OCI-LY1 (cell line): ENCODE data around the gene DEFB129.
"Not testable (repeated sequence)": the region's sequence is repeated elsewhere in the genome, so short reads cannot be mapped to it uniquely, and the experiment has no call there.

Experiments used
- H2AFZ ChIP-seq: fragments of 200-600 bp; sonication (generic), shearing (Covaris generic); 2 replicates; pipeline ENCODE4 v1.6.0; 2014; ENCODE audit warnings: antibody characterized with exemption, mild to moderate bottlenecking, low read length
- H3F3A ChIP-seq: fragments of 200-600 bp; sonication (generic), shearing (Covaris generic); 2 replicates; pipeline ENCODE4 v1.6.0; 2014; ENCODE audit warnings: mild to moderate bottlenecking, antibody characterized with exemption, low read length, moderate library complexity; ENCODE audit not compliant: insufficient read depth
- H3K27ac ChIP-seq: fragments of 200-600 bp; sonication (generic); 2 replicates; pipeline ENCODE4 v1.5.1; 2014; ENCODE audit warnings: low read length, mixed run types, mild to moderate bottlenecking, low read depth; ENCODE audit not compliant: poor library complexity, severe bottlenecking
- H3K27me3 ChIP-seq: fragments of 200-600 bp; sonication (generic); 2 replicates; pipeline ENCODE4 v1.6.0; 2014; ENCODE audit warnings: antibody characterized with exemption, mild to moderate bottlenecking, low read length, moderate library complexity; ENCODE audit not compliant: insufficient read depth
- H3K36me3 ChIP-seq: fragments of 200-600 bp; sonication (generic); 2 replicates; pipeline ENCODE4 v1.6.1; 2014; ENCODE audit warnings: mild to moderate bottlenecking, antibody characterized with exemption, low read length, moderate library complexity, mixed read lengths; ENCODE audit not compliant: insufficient read depth
- H3K4me1 ChIP-seq: fragments of 200-600 bp; sonication (generic); 2 replicates; pipeline ENCODE4 v1.5.1; 2014; ENCODE audit warnings: mild to moderate bottlenecking, low read length, moderate library complexity; ENCODE audit not compliant: insufficient read depth, severe bottlenecking
- H3K4me2 ChIP-seq: fragments of 200-600 bp; sonication (generic), shearing (Covaris generic); 2 replicates; pipeline ENCODE4 v1.6.1; 2014; ENCODE audit warnings: low read length
- H3K4me3 ChIP-seq: fragments of 200-600 bp; sonication (generic); 2 replicates; pipeline ENCODE4 v1.5.1; 2014; ENCODE audit warnings: low read length, low read depth, mild to moderate bottlenecking, mixed read lengths; ENCODE audit not compliant: poor library complexity, severe bottlenecking
- H3K79me2 ChIP-seq: fragments of 200-600 bp; shearing (Covaris generic); 2 replicates; pipeline ENCODE4 v1.6.1; 2016; ENCODE audit warnings: mixed run types, low read length, mixed read lengths; ENCODE audit not compliant: insufficient read depth
- H3K9ac ChIP-seq: fragments of 200-600 bp; sonication (generic), shearing (Covaris generic); 2 replicates; pipeline ENCODE4 v1.6.1; 2014; ENCODE audit warnings: mild to moderate bottlenecking, low read length, mixed read lengths
- H3K9me2 ChIP-seq: fragments of 200-600 bp; sonication (generic), shearing (Covaris generic); 2 replicates; pipeline ENCODE4 v1.6.1; 2014; ENCODE audit warnings: low read depth, mild to moderate bottlenecking, low read length, mixed read lengths
- H3K9me3 ChIP-seq: fragments of 200-600 bp; shearing (Covaris generic); 2 replicates; pipeline ENCODE4 v1.6.1; 2014; ENCODE audit warnings: low read length, mixed read lengths
- H4K20me1 ChIP-seq: fragments of 200-600 bp; sonication (generic), shearing (Covaris generic); 2 replicates; pipeline ENCODE4 v1.6.0; 2016; ENCODE audit warnings: mild to moderate bottlenecking, low read length; ENCODE audit not compliant: insufficient read depth
- EZH2 ChIP-seq: fragments of 200-600 bp; sonication (generic), shearing (Covaris generic); IDR thresholded peaks from 2 replicates; pipeline ENCODE4 v1.8.0; 2017; ENCODE audit warnings: borderline replicate concordance, mixed run types, mild to moderate bottlenecking, antibody characterized with exemption, low read length, moderate library complexity, mixed read lengths
- TF ChIP-seq, protein P1 (sequence below): fragments of 200-600 bp; sonication (generic), shearing (Covaris generic); IDR thresholded peaks from 2 replicates; pipeline ENCODE4 v1.5.1; 2017; ENCODE audit warnings: mild to moderate bottlenecking, antibody characterized with exemption, low read length, moderate library complexity, mixed read lengths

Gene DEFB129

GRCh38 chr20:221258-221830 is 5.7 kb upstream of the DEFB129 start:
- H3K36me3 ChIP-seq: no peaks in the 10 kb centered on the region
- no peak overlapping the region for H3K4me2 ChIP-seq
- no peaks in the 10 kb centered on the region for H3K9me3 ChIP-seq
- H2AFZ ChIP-seq: no peak overlapping the region
- no peaks in the 10 kb centered on the region for H3K9me2 ChIP-seq
- no peaks in the 10 kb centered on the region for H3K79me2 ChIP-seq
- no peak for TF ChIP-seq EZH2
- TF ChIP-seq, protein P1, sequence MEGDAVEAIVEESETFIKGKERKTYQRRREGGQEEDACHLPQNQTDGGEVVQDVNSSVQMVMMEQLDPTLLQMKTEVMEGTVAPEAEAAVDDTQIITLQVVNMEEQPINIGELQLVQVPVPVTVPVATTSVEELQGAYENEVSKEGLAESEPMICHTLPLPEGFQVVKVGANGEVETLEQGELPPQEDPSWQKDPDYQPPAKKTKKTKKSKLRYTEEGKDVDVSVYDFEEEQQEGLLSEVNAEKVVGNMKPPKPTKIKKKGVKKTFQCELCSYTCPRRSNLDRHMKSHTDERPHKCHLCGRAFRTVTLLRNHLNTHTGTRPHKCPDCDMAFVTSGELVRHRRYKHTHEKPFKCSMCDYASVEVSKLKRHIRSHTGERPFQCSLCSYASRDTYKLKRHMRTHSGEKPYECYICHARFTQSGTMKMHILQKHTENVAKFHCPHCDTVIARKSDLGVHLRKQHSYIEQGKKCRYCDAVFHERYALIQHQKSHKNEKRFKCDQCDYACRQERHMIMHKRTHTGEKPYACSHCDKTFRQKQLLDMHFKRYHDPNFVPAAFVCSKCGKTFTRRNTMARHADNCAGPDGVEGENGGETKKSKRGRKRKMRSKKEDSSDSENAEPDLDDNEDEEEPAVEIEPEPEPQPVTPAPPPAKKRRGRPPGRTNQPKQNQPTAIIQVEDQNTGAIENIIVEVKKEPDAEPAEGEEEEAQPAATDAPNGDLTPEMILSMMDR: no peak
- H3K4me1 ChIP-seq: no peaks in the 10 kb centered on the region
- H4K20me1 ChIP-seq: no peaks in the 10 kb centered on the region
- H3K27ac ChIP-seq: no peak overlapping the region
- no peaks in the 10 kb centered on the region for H3K27me3 ChIP-seq
- H3K4me3 ChIP-seq: no peak overlapping the region
- H3F3A ChIP-seq: no peaks in the 10 kb centered on the region
- H3K9ac ChIP-seq: no peak overlapping the region

- not testable (repeated sequence) for H3K9me2 ChIP-seq, H3K4me3 ChIP-seq, H3F3A ChIP-seq, H3K4me2 ChIP-seq, H2AFZ ChIP-seq, H3K79me2 ChIP-seq, H3K27me3 ChIP-seq, H3K36me3 ChIP-seq, H3K4me1 ChIP-seq, H4K20me1 ChIP-seq, H3K27ac ChIP-seq, H3K9ac ChIP-seq, H3K9me3 ChIP-seq
These were observed 1.2 kb upstream of the DEFB129 start for GRCh38 chr20:225879-226278.

GRCh38 chr20:227439-228105 is 514 bp downstream of the DEFB129 start:
- Histone ChIP-seq H3F3A (no peaks in the 10 kb centered on the region), H3K79me2 (no peaks in the 10 kb centered on the region), H3K4me1 (no peaks in the 10 kb centered on the region), H3K27me3 (no peaks in the 10 kb centered on the region), H3K9me3 (no peaks in the 10 kb centered on the region), H2AFZ (no peak overlapping the region), H3K36me3 (no peaks in the 10 kb centered on the region), H3K9me2 (no peaks in the 10 kb centered on the region), H3K4me2 (no peak overlapping the region), H3K9ac (no peak overlapping the region), H3K27ac (no peak overlapping the region), H4K20me1 (no peaks in the 10 kb centered on the region), H3K4me3 (no peak overlapping the region)
- TF ChIP-seq, protein P1: no peak
- no peak for TF ChIP-seq EZH2

- Histone ChIP-seq H3K36me3 (no peaks in the 10 kb centered on the region), H3K9ac (no peak overlapping the region), H3K9me2 (no peaks in the 10 kb centered on the region), H3K27me3 (no peaks in the 10 kb centered on the region; the same call in 1 of the 2 replicates), H3K79me2 (no peaks in the 10 kb centered on the region), H3K4me1 (no peaks in the 10 kb centered on the region), H3K4me3 (no peak overlapping the region), H4K20me1 (no peaks in the 10 kb centered on the region), H3K27ac (no peak overlapping the region), H3K4me2 (no peak overlapping the region), H2AFZ (no peak overlapping the region), H3F3A (no peaks in the 10 kb centered on the region), H3K9me3 (no peaks in the 10 kb centered on the region)
- TF ChIP-seq EZH2: no peak
- TF ChIP-seq, protein P1: no peak
These were observed 8.8 kb downstream of the DEFB129 start for GRCh38 chr20:235891-236290.
